Measurements from ENCODE around the gene SERPINE3. TPM values are rescaled to one million over a fixed set of nuclear protein-coding genes. Genes with fewer than 3 reads are reported as not detected.

Gene SERPINE3
- total and polyA plus RNA-seq, 7 experiments from 2014 or later, result not detected

GRCh38 chr13:51333826-51334225 lies 5.7 kb upstream of the SERPINE3 start:
- Mint-ChIP-seq H3K9me3 (peaks cover 0 to 2% (median 0%) of the 10 kb centered on the region in 11 donors), H3K36me3 (peaks cover 0 to 5% (median 0%) of the 10 kb centered on the region in 5 donors), H3K27ac (no peak overlapping the region), H3K4me3 (no peak overlapping the region), H3K4me1 (peaks cover 14 to 23% (median 17%) of the 10 kb centered on the region in 7 donors), H3K27me3 (no peaks in the 10 kb centered on the region)
- ChIA-PET CTCF (no interaction called here), POLR2A (no interaction called here)
- DNase-seq (no peak), ATAC-seq (no peak)
- Histone ChIP-seq H3K4me3 (ENCODE audit: low read length) (no peak overlapping the region), H3K27ac (ENCODE audit: low read depth, low read length) (no peak overlapping the region), H3K9me3 (ENCODE audit: control insufficient read depth in 2 of 3, low read length in 3 of 3) (no peaks in the 10 kb centered on the region), H3K4me1 (ENCODE audit: control insufficient read depth in 2 of 2, insufficient read depth in 2 of 2, low read length in 2 of 2) (no peaks in the 10 kb centered on the region), H3K27me3 (ENCODE audit: control insufficient read depth in 2 of 2, insufficient read depth in 2 of 2, low read length in 2 of 2) (no peaks in the 10 kb centered on the region), H3K36me3 (ENCODE audit: control insufficient read depth in 2 of 3, insufficient read depth in 3 of 3, low read length in 3 of 3) (no peaks in the 10 kb centered on the region)
- intact Hi-C loops (cut with micrococcal nuclease), result no loop called here

- intact Hi-C loops (cut with micrococcal nuclease), result no loop called here
- H3K4me1 ChIP-seq (ENCODE audit: control insufficient read depth in 2 of 2, insufficient read depth in 2 of 2, low read length in 2 of 2), result no peaks in the 10 kb centered on the region
- ChIA-PET POLR2A (no interaction called here), CTCF (no interaction called here)
- no peak for ATAC-seq
- H3K4me3 ChIP-seq (ENCODE audit: low read length), result no peak overlapping the region
- peaks cover 0 to 2% (median 0%) of the 10 kb centered on the region in 11 donors for H3K9me3 Mint-ChIP-seq
- H3K36me3 Mint-ChIP-seq, result peaks cover 0 to 5% (median 0%) of the 10 kb centered on the region in 5 donors
- no peak for DNase-seq
- no peaks in the 10 kb centered on the region for H3K36me3 ChIP-seq (ENCODE audit: control insufficient read depth in 2 of 3, insufficient read depth in 3 of 3, low read length in 3 of 3)
- H3K27ac ChIP-seq (ENCODE audit: low read depth, low read length), result no peak overlapping the region
- H3K27ac Mint-ChIP-seq, result no peak overlapping the region
- H3K4me1 Mint-ChIP-seq, result peaks cover 6 to 13% (median 9%) of the 10 kb centered on the region in 7 donors
- no peaks in the 10 kb centered on the region for H3K27me3 Mint-ChIP-seq
- H3K9me3 ChIP-seq (ENCODE audit: control insufficient read depth in 2 of 3, low read length in 3 of 3), result no peaks in the 10 kb centered on the region
- no peak overlapping the region for H3K4me3 Mint-ChIP-seq
- no peaks in the 10 kb centered on the region for H3K27me3 ChIP-seq (ENCODE audit: control insufficient read depth in 2 of 2, insufficient read depth in 2 of 2, low read length in 2 of 2)
Measured at GRCh38 chr13:51336746-51337145, 2.7 kb upstream of the SERPINE3 start.

- Histone ChIP-seq H3K4me3 (ENCODE audit: low read length) (no peak overlapping the region), H3K36me3 (ENCODE audit: control insufficient read depth in 2 of 3, insufficient read depth in 3 of 3, low read length in 3 of 3) (no peaks in the 10 kb centered on the region), H3K27me3 (ENCODE audit: control insufficient read depth in 2 of 2, insufficient read depth in 2 of 2, low read length in 2 of 2) (no peaks in the 10 kb centered on the region), H3K9me3 (ENCODE audit: control insufficient read depth in 2 of 3, low read length in 3 of 3) (no peaks in the 10 kb centered on the region), H3K4me1 (ENCODE audit: control insufficient read depth in 2 of 2, insufficient read depth in 2 of 2, low read length in 2 of 2) (no peaks in the 10 kb centered on the region), H3K27ac (ENCODE audit: low read depth, low read length) (no peak overlapping the region)
- peaks cover 0 to 2% (median 0%) of the 10 kb centered on the region in 5 donors for H3K36me3 Mint-ChIP-seq
- DNase-seq, result no peak
- POLR2A ChIA-PET, result no interaction called here
- CTCF ChIA-PET, result no interaction called here
- intact Hi-C loops (cut with micrococcal nuclease), result no loop called here
- H3K27ac Mint-ChIP-seq, result no peak overlapping the region
- no peaks in the 10 kb centered on the region for H3K9me3 Mint-ChIP-seq
- H3K4me1 Mint-ChIP-seq, result peaks cover 0 to 8% (median 0%) of the 10 kb centered on the region in 7 donors
- no peak for ATAC-seq
- no peaks in the 10 kb centered on the region for H3K27me3 Mint-ChIP-seq
- no peak overlapping the region for H3K4me3 Mint-ChIP-seq
Measured at GRCh38 chr13:51339952-51340732, 651 bp downstream of the SERPINE3 start.

- Mint-ChIP-seq H3K4me3 (no peak overlapping the region), H3K36me3 (peaks cover 0 to 3% (median 0%) of the 10 kb centered on the region in 5 donors)
- intact Hi-C loops (cut with micrococcal nuclease), result no loop called here
Measured at GRCh38 chr13:51341232-51341631, 1.7 kb downstream of the SERPINE3 start.

GRCh38 chr13:51341791-51342190 lies 2.3 kb downstream of the SERPINE3 start:
- H3K9me3 Mint-ChIP-seq, result no peaks in the 10 kb centered on the region

More at GRCh38 chr13:51341232-51341631, 1.7 kb downstream of the SERPINE3 start:
- ATAC-seq (peak; percentile 20), DNase-seq (no peak)
- Histone ChIP-seq H3K27ac (ENCODE audit: low read depth, low read length) (no peak overlapping the region), H3K9me3 (ENCODE audit: control insufficient read depth in 2 of 3, low read length in 3 of 3) (no peaks in the 10 kb centered on the region), H3K4me1 (ENCODE audit: control insufficient read depth in 2 of 2, insufficient read depth in 2 of 2, low read length in 2 of 2) (no peaks in the 10 kb centered on the region), H3K4me3 (ENCODE audit: low read length) (no peak overlapping the region), H3K27me3 (ENCODE audit: control insufficient read depth in 2 of 2, insufficient read depth in 2 of 2, low read length in 2 of 2) (no peaks in the 10 kb centered on the region), H3K36me3 (ENCODE audit: control insufficient read depth in 2 of 3, insufficient read depth in 3 of 3, low read length in 3 of 3) (no peaks in the 10 kb centered on the region)
- no peak overlapping the region for H3K27ac Mint-ChIP-seq
- no peaks in the 10 kb centered on the region for H3K9me3 Mint-ChIP-seq
- H3K4me1 Mint-ChIP-seq, result peaks cover 0 to 8% (median 0%) of the 10 kb centered on the region in 7 donors
- H3K27me3 Mint-ChIP-seq, result no peaks in the 10 kb centered on the region
- CTCF ChIA-PET, result no interaction called here
- POLR2A ChIA-PET, result no interaction called here

GRCh38 chr13:51342706-51343105 lies 3.2 kb downstream of the SERPINE3 start:
- no peak overlapping the region for H3K27ac Mint-ChIP-seq
- Histone ChIP-seq H3K4me3 (ENCODE audit: low read length) (no peak overlapping the region), H3K9me3 (ENCODE audit: control insufficient read depth in 2 of 3, low read length in 3 of 3) (no peaks in the 10 kb centered on the region), H3K27me3 (ENCODE audit: control insufficient read depth in 2 of 2, insufficient read depth in 2 of 2, low read length in 2 of 2) (no peaks in the 10 kb centered on the region), H3K4me1 (ENCODE audit: control insufficient read depth in 2 of 2, insufficient read depth in 2 of 2, low read length in 2 of 2) (no peaks in the 10 kb centered on the region), H3K27ac (ENCODE audit: low read depth, low read length) (no peak overlapping the region), H3K36me3 (ENCODE audit: control insufficient read depth in 2 of 3, insufficient read depth in 3 of 3, low read length in 3 of 3) (no peaks in the 10 kb centered on the region)
- ChIA-PET CTCF (no interaction called here), POLR2A (no interaction called here)
- no peak overlapping the region for H3K4me3 Mint-ChIP-seq
- peaks cover 0 to 8% (median 0%) of the 10 kb centered on the region in 7 donors for H3K4me1 Mint-ChIP-seq
- DNase-seq, result no peak
- intact Hi-C loops (cut with micrococcal nuclease), result no loop called here
- peaks cover 0 to 6% (median 0%) of the 10 kb centered on the region in 5 donors for H3K36me3 Mint-ChIP-seq
- no peaks in the 10 kb centered on the region for H3K27me3 Mint-ChIP-seq
- H3K9me3 Mint-ChIP-seq, result no peaks in the 10 kb centered on the region
- no peak for ATAC-seq

More at GRCh38 chr13:51341791-51342190, 2.3 kb downstream of the SERPINE3 start:
- no peak overlapping the region for H3K4me3 Mint-ChIP-seq
- no peak for DNase-seq
- POLR2A ChIA-PET, result no interaction called here
- H3K4me1 Mint-ChIP-seq, result peaks cover 0 to 8% (median 0%) of the 10 kb centered on the region in 7 donors
- intact Hi-C loops (cut with micrococcal nuclease), result no loop called here
- Histone ChIP-seq H3K4me3 (ENCODE audit: low read length) (no peak overlapping the region), H3K36me3 (ENCODE audit: control insufficient read depth in 2 of 3, insufficient read depth in 3 of 3, low read length in 3 of 3) (no peaks in the 10 kb centered on the region), H3K27ac (ENCODE audit: low read depth, low read length) (no peak overlapping the region), H3K27me3 (ENCODE audit: control insufficient read depth in 2 of 2, insufficient read depth in 2 of 2, low read length in 2 of 2) (no peaks in the 10 kb centered on the region), H3K4me1 (ENCODE audit: control insufficient read depth in 2 of 2, insufficient read depth in 2 of 2, low read length in 2 of 2) (no peaks in the 10 kb centered on the region), H3K9me3 (ENCODE audit: control insufficient read depth in 2 of 3, low read length in 3 of 3) (no peaks in the 10 kb centered on the region)
- no peaks in the 10 kb centered on the region for H3K27me3 Mint-ChIP-seq
- ATAC-seq, result no peak
- no peak overlapping the region for H3K27ac Mint-ChIP-seq
- peaks cover 0 to 3% (median 0%) of the 10 kb centered on the region in 5 donors for H3K36me3 Mint-ChIP-seq
- CTCF ChIA-PET, result no interaction called here

GRCh38 chr13:51343475-51343874 lies 4.0 kb downstream of the SERPINE3 start:
- no peaks in the 10 kb centered on the region for H3K9me3 Mint-ChIP-seq
- H3K27ac Mint-ChIP-seq, result no peak overlapping the region
- H3K4me3 Mint-ChIP-seq, result no peak overlapping the region
- H3K4me1 ChIP-seq (ENCODE audit: control insufficient read depth in 2 of 2, insufficient read depth in 2 of 2, low read length in 2 of 2), result no peaks in the 10 kb centered on the region
- POLR2A ChIA-PET, result no interaction called here
- ATAC-seq (no peak), DNase-seq (no peak)
- H3K27ac ChIP-seq (ENCODE audit: low read depth, low read length), result no peak overlapping the region
- H3K27me3 Mint-ChIP-seq, result no peaks in the 10 kb centered on the region
- intact Hi-C loops (cut with micrococcal nuclease), result no loop called here
- no peaks in the 10 kb centered on the region for H3K27me3 ChIP-seq (ENCODE audit: control insufficient read depth in 2 of 2, insufficient read depth in 2 of 2, low read length in 2 of 2)
- H3K4me3 ChIP-seq (ENCODE audit: low read length), result no peak overlapping the region
- H3K4me1 Mint-ChIP-seq, result peaks cover 0 to 8% (median 0%) of the 10 kb centered on the region in 7 donors
- CTCF ChIA-PET, result no interaction called here
- no peaks in the 10 kb centered on the region for H3K9me3 ChIP-seq (ENCODE audit: control insufficient read depth in 2 of 3, low read length in 3 of 3)
- H3K36me3 Mint-ChIP-seq, result peaks cover 0 to 9% (median 0%) of the 10 kb centered on the region in 5 donors
- no peaks in the 10 kb centered on the region for H3K36me3 ChIP-seq (ENCODE audit: control insufficient read depth in 2 of 3, insufficient read depth in 3 of 3, low read length in 3 of 3)

Data from naive thymus-derived CD4-positive, alpha-beta T cell (primary cell).